Left kidney (tissue), 2 donors: Measurements from ENCODE around the gene OPA3. TPM values are rescaled to one million over a fixed set of nuclear protein-coding genes. Genes with fewer than 3 reads are reported as not detected.
A peak's percentile ranks its signal among the peaks of the same experiment; 100 is the strongest.

Source experiments
- DNase-seq: peaks from one replicate; pipeline ENCODE4 v3.0.0-alpha.2; 2013
- polyA plus RNA-seq: library from polyadenylated mRNA; unstranded; fragments of 120-200 nt; gene quantifications from one replicate; pipeline ENCODE4 v1.2.1, GENCODE V29; 2013; ENCODE audit not compliant: insufficient read length

OPA3 gene
- polyA plus RNA-seq, 1 donor: 11.2 TPM

DNA sequence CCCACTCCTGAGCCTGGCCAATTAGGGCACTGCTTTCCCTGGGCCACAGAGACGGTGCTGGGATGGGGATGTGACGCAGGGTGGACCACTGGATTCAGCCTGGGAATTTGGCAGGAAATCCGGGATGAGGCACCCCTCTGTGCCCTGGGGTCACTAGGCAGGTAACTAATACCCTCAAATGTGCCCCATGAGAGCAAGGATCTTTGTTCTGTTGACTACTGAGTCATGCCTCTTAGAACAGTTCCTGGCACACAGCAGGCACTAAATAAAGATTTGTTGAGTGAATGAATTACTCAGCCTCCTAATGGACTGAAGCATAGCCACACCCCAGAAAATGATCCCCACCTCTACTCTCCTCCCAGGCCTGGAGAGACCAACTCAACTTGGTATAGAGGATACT, 15.9 kb downstream of the OPA3 start:
- DNase-seq: no peak

DNA sequence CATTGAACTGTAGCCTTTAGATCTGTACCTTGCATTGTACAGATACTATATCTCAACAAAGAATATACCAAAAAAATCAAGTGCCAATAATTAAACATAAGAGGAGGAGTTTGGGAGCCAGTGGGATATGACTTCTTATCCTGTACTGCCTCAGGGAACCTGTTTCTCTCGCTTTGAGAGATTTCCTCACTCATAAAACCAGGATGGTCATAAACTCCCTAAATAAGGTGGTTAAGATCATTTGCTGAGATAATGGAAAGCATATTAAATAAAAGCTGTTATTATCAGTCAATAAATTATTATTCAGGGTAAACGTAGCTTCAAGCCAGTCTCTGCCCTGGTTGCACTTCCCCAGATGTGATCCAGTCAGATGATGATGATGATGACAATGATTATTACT, 17.0 kb downstream of the OPA3 start:
- no peak for DNase-seq

DNA sequence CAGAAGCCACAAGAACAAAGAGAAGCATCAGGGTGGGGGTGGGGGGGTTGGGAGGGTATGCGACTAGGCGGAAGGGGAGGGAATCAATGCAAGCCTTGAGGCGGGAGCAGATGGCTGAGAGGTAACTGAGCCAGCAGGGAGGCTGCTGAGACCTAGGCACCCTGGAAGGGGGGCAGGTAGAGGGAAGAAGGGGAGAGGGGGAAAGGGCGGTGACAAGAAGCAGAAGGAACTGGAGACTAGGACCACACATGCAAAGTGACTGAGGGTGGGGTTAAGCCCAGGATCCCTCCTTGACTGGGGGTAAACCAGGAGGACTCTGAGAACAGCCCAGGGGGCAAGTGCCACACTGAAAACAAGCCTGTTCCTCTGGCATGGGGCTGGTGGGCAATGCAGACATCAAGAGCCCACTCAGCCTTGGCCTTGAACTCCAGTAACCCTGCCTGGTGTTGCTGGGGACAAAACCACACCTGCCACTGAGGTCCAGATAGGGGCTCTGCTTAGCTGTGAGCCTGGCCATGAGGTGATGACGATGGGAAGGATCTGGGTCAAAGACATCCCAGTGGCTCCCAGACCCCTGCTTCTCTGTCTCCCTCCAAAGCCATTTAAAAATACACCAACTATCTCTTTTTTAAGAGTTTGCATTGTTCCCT, 20.3 kb downstream of the OPA3 start:
- DNase-seq: no peak

DNA sequence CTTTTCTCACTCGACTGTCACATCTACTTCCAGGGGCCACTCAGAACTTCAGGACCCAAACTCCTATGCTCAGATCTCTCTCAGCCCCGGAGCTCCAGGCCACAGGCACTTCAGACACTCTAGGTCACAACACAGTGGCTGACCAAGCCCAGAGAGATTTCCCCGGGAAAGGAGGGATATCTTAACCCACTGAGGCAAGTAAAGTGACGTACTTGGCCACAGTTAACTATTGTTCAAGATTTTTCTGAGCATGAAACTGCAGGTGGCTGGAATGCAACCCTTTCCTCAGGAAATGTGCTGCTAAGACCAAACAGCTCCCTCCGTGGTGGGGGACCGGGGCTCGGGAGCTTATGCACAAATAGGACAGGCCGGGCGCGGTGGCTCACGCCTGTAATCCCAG, 23.9 kb downstream of the OPA3 start:
- no peak for DNase-seq

DNA sequence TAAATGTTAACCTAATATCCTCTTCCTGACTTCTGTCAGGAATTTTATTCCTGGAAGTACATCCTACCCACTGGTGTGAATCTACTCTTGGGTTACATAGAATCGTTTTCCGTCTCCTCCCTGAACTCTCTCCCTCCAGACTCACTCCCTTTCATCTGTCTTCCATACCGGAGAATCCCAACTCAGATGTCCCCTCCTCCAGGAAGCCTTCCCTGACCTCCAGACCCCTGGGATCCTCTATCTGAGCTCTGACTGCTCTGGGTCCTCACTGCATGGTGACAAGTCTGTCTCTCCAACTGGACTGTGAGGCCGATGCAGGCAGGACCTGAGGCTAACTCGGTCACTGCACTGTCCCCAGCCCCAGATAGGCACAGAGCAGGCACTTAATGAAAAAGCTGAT, 24.6 kb downstream of the OPA3 start:
- no peak for DNase-seq

DNA sequence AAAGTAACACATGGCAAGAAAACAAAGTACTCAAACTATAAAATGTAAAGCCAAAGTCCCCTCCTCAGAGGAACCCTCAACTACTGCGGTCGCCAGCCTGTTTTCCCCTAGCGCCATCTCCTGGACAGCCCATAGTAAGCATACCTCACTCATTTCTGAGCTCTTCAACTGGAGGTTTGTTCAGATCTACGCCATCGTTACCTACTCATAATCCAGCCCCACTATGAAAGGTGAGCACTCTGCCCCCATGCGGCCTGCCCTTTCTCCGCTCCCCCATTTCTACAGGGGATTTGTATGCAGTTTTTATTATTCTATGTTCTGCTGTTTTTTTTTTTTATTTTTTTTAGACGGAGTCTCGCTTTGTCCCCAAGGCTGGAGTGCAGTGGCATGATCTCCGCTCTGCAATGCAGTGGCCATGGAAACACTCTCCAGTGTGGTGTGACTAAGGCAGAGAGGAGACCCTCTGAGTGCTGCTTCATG, 26.2 kb downstream of the OPA3 start:
- DNase-seq: peak; percentile 43

DNA sequence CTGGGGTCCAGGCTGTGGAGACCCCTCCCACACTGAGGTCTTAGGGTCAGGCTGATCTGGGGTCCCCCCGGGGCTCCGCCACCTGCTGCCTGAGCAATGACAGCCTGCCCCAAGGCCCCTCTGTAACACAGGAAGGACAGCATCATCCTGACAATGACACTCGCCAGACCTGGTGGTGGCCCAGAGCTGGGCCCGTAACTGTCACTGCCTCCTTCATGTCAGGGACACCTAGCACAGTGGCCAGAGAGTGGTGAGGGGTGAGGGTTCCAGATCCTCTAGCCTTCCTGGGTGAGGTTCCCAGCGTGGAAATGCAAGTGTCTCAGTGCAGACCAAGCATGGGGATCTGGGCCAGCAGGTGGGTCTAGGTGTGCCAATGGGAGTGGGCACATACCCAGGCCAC, 27.8 kb downstream of the OPA3 start:
- no peak for DNase-seq

DNA sequence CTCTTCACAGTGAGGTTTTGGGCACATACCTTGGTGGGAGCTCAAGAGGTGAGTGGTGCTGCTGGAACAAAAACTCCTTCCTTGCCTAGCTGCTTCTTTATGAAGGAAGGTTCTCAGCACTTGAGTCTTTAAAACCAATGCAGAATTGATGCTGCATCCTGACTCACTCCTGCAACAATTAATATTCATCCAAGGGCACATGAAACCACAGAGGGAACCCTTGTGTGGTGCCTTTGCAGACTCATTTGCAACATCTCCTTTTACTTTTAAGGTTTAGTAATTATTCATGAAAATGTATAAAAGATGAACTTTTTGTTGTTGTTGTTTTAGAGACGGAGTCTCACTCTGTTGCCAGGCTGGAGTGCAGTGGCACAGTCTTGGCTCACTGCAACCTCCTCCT, 30.1 kb downstream of the OPA3 start:
- no peak for DNase-seq

DNA sequence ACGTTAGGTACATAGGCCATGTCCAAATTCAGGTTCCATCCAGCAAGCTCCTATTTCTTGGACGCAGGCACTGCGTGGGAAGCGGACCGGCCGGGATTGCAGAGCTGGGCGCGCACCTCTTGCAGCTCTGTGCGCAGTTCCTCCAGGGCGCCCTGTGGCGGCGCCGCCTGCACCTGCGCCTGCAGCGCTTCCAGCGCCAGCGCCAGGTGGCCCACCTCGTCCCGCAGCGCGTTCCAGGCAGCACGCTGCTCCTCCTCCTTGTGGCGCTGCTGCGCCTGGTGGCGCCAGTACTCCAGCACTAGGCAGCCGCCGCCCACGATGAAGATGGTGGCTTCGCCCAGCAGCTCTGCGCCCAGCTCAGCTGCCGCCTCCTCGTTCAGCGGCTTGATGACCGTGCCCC, 31.1 kb downstream of the OPA3 start:
- peak; percentile 44 for DNase-seq

DNA sequence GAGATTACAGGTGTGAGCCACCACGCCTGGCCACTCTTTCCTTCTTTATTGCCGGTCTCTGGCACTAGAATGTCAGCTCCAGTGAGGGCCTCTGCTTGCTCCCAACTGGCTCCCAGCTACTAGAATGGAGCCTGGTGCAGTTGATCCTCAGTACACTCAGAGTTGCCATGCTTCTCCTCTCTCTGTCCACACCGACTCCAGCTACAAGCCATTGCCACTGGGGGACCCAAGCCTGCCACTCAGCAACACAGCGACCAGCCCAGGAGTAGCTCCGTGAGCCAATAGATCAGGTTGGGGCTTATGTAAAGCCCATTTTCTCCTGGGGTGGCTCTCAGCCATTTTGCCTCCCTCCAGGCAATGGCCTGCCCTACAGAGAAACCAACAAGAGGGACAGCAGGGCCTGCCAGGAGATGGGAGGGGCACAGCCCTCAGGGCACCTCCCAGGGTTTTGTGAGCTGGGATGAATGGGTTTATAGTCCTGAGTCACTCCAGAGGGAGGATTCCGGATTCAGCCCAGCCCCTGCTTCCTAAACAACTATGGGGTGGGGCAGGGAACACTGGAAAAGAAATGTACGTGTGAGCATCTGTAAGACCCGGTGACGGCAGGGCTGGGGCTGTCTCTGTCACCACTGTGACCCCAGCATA, 36.5 kb downstream of the OPA3 start:
- DNase-seq: no peak

DNA sequence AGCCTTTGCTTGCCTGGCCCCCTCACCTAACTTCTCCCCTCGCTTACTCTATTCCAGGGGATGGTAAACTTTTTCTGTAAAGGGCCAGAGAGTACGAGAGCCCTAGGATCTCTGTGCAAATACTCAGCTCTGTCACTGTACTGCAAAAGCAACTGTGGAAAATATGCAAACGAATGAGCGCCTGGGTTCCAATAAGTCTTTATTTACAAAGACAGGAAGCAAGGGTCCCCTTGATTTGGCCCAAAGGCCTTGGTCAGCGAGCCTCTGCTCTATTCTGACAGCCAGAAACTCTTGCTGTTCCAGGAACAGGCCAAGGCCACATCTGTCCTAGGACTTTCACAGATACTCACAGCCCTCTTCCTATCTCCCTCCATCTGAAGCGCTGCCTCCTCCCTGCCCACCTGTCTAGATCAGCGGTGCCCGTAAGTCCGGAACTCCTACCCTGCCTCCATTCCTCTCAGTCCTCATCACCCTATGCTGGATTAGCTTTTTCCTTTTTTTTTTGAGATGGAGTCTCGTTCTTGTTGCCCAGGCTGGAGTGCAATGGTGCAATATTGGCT, 37.3 kb downstream of the OPA3 start:
- DNase-seq: no peak

DNA sequence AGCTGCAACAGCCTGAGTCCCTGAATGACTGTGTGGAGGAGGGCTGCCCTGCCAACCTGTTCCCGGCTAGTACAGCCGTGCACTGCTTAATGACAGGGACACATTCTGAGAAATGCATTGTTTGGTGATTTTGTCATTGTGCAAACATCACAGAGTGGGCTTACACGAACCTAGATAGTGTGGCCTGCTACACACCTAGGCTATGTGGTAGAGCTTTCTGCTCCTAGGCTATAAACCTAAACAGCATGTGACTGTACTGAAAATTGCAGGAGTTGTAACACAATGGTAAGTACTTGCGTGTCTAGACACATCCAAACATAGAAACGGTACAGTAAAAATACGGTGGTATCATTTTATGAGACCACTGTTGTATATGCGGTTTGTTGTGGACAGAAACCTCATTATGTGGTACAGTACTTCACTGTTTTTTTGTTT, 42.4 kb downstream of the OPA3 start:
- no peak for DNase-seq

DNA sequence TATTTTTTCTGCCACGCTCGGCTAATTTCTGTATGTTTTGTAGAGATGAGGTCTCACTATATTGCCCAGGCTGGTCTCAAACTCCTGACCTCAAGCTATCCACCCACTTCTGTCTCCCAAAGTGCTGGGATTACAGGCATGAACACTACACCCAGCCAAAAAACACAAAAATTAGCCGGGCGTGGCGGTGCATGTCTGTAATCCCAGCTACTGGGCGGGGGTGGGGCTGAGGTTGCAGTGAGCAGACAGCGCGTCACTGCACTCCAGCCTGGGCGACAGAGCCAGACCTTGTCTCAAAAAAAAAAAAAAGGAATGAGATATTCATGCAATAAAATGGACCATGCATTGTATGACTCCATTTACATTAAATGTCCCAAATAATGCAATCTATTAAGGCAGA, 45.1 kb downstream of the OPA3 start:
- no peak for DNase-seq

DNA sequence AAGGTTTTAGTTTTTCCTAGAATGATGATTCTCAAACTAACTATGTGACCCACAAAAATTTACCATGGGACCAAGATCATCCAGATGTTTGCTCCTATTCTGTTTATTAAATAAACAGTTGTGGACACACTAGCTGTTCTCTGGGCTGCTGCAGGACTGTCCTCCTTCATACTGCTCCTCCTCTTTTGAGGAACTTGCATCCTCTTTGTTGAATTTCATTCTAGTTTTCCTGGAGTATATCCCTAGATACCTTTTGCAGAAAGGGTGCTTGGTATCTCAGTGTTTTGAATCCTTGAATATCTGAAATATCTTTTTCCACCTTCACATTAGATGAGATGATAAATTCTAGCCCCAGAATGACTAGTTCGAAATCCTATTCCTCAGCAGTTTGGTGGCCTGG, 53.3 kb downstream of the OPA3 start:
- no peak for DNase-seq

DNA sequence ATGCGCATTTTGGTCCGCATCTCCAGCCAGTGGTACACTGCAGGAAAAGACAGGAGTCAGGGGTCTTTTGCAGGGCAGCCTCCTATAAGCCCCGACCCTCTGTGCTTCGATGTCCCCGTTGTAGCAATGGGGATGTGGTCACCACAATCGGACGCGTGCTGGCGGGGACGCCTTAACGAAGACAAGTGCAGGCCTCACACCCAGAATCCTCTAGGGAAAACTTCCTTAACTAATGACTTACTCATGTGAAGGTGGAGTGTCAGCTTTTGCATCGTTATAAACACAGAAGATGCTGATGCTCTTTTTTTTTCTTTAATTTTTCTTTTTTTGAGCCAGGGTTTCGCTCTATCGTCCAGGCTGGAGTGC, 55.2 kb downstream of the OPA3 start:
- DNase-seq: no peak

DNA sequence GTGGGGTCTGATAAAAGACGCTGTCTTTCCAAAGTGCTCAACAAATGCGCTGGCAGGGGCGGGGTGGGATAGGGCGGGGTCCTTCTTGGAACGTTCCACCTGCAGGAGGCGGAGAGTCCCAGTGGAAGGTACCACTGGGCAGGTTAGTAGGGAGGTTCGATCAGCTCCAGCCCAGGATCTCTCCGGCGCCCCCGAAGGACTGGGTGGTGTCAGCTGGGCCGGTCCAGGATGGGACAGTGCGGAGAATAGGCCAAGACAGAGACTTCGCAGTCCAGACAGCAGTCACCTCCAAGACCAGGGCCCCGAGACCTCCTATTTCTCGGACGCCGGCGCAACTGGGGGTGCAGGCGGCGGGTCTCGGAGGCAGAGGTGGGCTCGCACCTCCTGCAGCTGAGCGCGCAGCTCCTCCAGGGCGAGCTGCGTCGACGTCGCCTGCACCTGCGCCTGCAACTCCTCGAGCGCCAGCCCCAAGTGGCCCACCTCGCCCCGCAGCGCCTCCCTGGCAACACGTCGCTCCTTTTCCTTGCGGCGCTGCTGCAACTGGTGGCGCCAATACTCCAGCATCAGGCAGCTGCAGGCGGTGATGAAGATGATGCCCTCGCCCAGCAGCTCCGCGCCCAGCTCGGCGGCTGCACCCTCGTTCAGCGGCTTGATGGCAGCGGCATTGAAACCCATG, 55.7 kb downstream of the OPA3 start:
- no peak for DNase-seq

DNA sequence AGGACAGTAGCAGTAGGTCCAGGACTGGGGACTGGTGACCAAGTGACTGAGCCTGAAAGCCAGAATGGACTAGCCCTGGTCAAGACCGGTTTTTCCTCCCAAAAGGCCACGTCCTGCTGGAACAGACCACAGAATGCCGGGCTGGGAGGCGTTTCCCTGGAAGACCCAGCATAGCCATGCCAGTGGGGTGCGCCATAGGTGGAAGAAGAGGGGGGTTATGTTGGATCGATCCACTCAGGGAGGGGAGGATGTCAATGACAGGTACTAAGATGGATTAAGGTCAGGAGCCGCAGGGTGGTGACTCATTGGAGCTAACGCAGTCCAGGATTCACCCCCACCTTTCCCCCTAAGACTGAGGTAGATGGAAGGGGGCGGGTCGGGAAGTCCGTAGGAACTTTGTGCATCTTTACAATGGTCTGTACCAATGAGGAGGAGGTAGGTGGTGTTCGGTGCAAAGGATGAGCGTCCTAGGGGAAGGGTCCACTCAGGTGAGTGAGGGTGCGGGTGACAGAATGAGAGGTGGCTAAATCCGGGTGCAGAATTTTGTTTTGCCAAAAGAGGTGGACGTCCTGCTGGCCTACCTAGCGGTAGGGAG, 56.4 kb downstream of the OPA3 start:
- no peak for DNase-seq

DNA sequence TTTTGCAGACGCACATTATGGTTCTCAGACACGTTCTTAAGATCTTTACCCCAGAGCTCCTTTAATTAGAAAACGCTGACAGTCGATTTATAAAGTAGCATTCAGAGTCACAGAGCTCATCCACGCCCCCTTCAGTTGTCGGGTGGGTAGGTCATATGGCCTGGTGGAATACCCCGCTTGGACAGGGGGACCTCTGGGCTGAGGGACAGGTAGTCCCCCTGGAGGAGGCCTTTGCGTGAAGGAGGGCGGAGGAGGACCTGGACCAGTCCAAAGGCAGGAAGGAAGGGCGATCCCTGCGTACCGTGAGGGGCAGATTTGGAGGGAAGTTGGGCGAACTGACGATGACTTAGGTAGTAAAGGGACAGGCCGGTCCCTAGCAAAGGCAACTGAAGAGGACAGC, 56.9 kb downstream of the OPA3 start:
- no peak for DNase-seq

DNA sequence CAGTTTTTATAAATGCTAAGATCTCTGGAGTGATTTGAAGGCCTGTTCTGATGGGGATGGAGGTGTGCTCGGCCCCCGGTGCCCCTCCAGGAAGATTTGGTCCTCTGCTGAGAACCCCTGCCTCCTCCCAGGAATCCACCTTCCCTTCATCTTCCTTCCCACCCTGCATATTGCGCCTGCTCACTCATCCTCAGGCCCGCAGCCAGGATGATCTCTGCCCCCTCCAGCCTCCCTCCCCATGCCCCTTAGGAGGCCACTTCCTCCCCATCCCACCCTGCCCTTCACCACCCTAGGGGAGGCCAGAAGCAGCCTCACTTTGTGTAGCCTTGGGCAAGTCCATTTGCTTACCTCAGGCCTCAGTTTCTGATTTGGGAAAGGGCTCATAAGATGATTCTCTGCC, 57.6 kb downstream of the OPA3 start:
- DNase-seq: no peak

DNA sequence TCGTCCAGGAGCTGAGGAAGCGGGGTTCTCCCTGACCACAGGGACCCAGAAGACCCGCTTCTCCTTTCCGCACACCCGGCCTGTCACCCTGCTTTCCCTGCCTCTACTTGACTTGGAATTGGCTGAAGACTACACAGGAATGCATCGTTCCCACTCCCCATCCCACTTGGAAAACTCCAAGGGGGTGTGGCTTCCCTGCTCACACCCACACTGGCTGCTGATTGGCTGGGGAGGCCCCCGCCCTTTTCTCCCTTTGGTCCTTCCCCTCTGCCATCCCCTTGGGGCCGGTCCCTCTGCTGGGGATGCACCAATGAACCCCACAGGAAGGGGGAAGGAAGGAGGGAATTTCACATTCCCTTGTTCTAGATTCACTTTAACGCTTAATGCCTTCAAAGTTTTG, 58.5 kb downstream of the OPA3 start:
- peak; percentile 65 for DNase-seq

DNA sequence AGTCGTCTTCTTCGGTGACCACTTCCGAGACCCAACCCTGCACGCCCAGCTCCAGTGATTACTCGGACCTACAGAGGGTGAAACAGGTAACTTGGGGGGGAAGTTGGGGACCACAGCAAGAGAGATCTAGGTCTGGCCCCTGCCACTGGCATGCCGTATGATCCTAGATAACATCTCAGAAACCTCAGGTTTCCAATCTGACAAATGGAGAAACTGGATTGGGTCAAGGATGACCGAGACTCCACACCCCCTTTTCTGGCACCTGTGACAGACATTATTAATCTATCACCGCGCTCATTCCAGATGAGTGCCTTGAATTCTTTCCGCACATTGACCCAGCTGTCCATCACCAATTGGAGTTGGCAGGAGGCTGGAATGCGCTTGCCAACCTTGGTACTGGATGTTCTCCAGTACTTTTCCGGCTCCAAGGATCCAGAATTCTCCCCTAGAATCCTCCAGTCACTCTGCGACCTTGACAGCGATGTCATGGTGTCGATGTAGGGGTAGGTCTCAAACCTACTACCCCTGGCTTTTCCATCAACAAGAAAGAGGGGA, 60.0 kb downstream of the OPA3 start:
- no peak for DNase-seq

DNA sequence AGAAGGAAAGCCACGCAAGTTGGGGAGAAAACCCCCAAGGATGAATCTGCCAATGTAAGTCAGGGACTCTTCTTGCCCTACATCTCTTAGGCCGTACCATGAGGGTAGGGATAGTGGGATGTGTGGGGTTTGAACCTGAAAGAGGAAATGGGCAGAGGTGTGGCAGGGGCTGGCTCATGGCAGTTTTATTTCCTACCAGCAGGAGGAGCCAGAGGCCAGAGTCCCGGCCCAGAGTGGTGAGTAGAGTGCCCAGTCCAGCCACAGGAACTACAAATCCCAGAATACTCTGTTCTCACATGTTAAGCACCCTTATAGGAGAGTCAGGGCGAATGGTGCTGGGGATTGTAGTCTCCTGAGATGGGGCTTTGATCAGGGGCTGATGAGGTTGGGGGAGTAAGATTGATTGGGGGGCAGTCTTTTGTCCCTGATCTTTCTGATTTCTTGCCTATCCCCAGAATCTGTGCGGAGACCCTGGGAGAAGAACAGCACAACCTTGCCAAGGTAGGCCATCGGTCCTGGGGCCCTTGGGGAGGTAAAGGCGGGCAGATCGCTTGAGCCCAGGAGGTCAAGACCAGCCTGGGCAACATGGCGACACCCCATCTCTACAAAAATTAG, 60.9 kb downstream of the OPA3 start:
- peak; percentile 84 for DNase-seq
